ENCODE measurements around the gene CA11.
A peak's percentile ranks its signal among the peaks of the same experiment; 100 is the strongest.
"Not testable (repeated sequence)": the region's sequence is repeated elsewhere in the genome, so short reads cannot be mapped to it uniquely, and the experiment has no call there.

CA11 gene

DNA sequence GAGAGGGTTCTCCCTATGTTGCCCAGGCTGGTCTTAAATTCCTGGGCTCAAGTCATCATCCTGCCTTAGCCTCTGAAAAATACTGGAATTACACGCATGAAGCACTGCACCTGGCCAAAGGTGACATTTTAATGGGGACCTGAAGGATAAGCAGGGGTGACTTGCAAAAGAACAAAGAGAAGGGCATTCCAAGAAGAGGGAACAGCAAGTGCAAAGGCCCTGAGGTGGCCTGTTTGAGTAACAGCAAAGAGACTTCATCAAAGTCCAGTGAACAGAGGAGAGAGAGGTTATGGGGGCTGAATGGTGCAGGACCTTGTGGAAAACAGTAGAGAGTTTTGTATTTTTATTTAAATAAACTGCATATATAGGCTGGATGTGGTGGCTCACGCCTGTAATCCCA, 4.1 kb downstream of the CA11 start:
- no peak for DNase-seq

DNA sequence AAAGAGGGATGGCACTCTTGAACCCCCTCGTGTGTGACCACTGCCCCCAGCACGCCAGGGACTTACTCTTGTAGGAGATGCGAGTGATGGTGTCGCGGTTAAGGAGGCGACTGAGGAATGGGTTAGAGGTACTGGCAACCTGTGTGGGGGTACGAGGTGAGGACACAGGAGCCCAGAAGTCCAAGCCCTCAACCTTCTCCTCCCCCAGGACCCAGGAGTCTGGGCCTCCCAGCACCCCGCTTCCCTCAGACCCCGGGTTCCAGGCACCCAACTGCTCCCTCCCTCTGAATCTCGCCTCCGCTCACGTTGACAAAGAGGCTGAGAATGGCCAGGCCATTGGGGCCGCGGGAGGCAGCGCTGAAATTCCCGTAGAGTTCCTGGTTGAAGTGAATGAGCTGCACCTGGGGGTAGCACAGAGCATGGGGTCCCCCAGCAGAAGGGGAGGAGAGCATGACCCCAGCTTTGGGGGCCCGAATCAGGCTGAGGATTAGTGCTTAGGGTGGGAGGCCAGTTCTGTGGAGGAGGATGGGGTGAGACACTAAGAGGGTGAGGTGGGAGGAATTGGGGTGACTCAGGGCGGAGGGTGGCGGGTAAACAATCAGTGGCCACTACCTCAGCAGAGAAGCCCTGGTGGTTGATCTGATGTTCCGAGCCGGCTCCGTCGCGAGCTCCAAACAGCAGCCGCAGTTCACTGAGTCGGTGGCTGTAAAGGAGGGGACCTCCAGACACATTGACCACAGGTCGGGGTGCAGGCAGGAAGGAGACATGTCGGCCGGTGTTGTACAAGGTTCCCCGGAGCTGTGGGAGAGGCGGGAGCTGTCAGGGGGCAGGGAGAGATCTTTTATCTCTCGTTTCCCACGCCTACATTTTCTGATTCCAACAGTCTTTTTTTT, 6.3 kb downstream of the CA11 start:
- DNase-seq = no peak

DNA sequence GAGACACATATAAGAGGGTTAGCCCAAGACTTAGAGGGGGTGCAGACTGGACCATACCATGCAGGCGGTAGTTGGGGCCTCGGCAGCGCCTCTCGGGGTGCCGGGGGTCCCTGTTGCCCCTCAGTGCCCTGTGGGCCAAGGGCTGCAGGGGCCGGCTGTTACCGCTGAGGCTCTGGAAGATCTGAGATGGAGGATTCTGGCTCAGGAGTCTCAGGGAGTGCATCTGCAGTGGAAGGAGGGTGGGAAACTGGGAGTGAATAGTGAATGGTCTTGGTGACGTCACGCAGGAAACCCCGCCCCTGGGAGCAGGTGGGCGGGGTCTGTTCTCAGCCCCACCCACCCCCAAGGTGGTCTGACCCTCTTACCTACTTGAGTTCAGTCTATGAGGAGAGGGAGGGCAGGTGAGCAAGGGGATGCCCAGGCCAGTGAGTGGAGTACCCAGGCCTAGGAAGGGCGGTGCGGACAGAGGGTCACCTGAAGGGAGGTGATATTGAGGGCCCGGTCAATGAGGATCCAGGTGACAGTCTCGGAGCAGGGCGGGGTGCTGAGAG, 7.1 kb downstream of the CA11 start:
- DNase-seq = peak in 5 of 14 donors; percentile 23 to 56 (median 30)

DNA sequence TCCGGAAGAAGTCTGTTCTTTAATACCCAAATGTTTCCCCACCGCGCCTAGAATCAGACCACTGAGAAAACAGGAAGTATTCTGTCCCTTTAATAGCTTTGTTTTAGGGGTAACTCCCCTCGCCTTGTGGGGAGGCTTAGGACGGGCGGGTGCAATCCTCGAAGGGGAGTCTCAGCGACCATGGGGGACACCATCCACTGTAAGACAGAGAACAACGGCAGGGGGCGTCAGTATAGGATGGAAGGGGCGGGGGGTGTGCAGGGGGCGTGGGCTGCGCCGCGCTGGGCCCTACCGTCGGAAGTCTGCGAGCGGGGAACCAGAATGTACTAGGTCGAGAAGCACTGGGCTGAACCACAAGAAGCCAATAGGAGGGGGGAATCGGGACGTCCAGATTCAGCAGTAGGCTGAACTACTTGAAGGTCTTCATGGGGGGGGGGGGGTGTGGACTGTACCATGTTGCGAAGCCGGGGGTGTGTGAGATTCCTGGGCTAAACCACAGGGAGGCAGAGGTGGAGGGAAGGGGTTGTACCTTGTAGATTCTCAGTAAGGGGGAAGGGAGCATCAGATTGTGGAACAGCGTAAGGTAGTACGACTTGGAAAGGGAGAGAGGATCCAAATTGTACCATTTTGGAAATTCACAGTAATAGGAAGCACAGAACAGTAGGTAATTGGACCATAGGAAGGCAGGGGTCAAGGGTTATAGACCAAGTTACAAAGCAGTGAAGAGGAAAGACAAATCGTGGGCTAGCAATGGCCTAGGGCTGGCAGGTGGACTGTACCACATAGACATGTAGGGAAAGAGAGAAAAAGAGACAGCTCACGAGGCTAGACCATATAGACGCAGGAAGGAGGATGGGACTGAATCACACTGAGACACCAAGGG, 7.8 kb downstream of the CA11 start:
- peak in 12 of 14 donors; percentile 73 to 93 (median 89) for DNase-seq

DNA sequence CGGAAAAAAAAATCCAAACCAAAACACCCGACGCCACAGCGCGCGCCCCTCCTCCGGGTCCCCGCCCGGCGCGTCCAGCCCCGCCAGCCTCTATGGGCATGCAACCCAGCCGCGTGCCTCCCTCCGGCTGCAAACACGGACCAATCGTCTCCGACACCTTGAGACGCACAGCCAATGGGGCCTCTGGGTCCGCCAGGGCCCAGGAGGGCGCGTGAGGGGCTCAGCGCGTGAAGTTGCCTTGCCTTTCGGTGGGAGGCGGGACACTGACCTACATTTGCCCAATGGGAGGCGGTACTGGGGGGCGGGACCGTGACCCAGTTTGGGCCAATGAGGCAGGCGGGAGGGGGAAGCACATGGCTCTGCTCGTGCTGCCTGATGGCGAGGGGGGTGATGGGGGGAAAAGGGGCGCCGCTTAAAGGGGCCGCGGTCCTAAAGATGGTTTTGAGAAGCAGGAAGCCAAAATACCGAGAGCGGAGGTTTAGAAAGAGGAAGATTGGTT, 8.5 kb downstream of the CA11 start:
- peak; percentile 92 to 100 (median 98) for DNase-seq

DNA sequence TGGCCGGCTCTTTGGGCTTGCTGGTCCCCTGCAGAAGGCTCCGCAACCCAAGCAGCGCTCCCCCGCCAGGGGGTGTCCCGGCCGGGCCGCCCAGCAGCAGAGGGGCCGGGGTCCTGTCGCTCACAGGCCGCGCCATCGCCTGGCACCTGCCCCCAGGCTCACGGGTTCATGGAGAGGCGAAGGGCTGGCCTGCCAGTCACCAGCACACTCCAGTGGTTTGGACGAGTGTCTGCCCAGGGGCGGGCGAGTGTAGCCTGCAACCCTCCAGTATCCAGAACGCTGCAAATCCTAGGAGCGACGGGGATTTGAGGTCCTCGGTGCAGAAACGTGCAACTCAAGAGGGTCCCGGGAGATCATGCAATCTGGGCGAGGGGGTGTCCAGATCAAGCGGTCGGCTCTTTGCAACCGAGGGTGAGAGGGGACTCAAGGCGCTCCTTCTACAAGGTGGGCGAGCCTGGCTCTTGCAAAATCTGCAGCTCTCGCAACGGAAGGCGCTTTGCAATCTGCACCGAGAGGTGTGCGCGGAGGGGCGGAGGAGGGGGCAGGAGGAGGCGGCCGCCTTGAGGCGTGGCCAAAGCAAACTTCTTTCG, 9.0 kb downstream of the CA11 start, which contains the start of gene DBP:
Gene DBP (minus strand): TSS at position 521 of the 590 bp plus-strand sequence. CDS start 385 bp downstream, at position 136.
- peak in 6 of 14 donors; percentile 72 to 92 (median 78) for DNase-seq

DNA sequence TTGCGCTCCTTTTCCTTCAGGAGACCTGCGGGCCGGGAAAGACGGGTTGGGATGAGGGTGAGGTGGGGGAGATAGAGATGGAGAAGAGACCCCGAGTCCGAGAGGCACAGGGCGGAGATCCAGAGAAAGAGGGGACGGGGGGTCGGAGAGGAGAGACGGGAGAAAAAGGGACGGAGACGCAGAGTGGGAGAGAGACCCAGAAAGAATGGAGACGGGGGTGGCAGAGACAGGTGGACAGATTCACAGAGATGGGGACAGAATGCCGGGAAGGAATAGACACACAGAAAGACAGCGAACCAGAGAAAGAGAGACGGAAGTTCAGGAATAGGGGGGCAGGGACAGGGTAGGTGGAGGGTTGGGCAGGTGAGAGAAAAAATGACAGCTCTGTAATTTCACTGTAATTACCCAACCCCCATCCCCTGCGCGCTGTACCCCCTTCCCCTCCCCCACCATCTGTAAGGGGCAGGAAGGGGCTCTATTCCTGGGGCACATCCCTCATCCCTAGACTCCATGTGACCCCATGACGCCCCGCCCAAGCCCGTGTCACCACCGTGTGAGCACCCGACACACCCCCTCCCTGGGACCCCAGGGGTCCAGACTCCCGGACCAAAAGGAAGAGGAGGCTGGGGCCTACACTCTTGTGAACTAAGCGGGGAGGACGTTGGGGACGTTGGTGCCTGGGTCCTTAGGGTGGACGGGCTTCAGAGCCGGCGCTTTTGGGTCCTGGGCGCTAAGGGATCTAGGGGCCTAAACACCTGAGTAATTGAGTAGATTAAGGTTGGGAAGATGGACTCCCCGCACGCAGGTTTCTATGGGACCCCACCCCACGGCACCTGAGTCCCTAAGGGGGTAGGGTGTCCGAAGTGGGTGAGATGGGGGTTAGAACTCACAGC, 9.8 kb downstream of the CA11 start:
- peak in 9 of 14 donors; percentile 24 to 73 (median 49) for DNase-seq

DNA sequence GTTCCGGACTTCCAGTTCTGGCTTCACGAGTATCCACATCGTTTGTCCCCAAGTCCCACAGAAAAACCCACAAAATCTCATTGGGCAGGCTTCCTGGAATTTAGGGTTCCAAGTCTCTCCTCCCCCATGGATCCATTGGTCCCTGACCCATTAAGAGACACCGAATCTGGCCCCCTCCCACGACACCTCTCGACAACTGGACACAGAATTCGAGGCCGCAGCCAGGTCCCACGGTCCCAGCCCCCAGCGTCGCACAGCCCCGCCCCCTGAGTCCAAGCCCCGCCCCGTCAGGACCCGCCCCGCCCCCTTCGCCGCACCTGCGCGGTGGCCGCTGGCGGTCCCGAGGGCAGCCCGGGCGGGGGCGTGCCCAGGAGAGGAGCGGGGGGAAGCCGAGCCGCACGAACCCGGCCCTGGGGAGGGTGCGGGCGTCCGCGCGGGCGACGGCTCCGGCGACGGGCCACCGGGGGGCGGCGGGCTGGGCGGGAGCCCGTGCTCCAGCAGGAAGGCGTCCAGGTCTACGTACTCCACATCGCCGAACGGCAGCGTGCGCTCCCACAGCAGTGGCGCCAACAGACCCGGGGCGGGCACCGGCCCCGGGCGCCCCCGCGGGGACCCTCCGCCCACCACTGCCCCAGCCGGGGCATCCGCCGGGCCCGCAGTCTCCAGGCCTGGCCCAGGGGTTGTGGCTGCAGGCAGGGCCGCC, 10.6 kb downstream of the CA11 start:
- peak in 12 of 14 donors; percentile 25 to 81 (median 53) for DNase-seq

DNA sequence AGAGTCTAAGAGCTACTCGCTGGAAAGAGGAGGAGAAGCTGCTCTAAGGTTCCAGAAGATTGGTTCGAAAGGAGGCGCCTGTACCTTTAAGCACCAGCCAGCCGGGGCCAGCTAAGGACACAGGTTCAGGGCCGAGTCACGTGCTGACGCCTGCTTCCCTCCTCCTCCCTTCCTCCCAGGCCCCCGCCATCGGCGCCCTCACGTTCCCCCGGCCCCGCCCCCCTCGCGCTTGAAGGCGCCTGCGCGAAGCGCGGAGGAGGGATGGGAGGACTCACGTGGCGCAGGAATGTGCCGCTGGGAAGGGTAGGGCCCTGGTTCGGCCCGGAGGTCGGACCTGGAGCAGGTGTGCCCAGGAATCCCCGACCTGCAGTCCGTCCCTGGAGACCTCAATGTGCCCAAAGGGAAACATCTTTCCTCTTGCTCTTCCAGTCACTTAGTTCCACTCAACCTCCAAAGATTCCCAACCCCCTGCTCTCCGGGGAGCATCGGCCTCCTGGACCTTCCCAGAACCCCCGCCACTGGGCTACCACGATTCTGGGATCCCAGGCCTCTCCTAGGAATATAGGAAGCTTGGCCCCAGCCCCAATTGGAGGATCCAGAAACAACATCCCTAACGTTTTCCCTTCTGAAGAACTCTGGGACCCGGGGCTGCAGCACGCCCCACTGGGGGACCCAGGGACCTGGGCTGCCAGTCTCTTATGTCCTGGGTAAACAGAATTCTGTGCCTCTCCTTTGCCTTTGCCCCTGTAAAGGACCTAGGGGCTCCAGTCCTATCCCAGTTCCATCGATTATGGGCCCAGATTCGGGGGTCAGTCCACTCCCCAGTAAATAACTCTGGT, 11.3 kb downstream of the CA11 start:
- peak; percentile 58 to 97 (median 91) for DNase-seq

DNA sequence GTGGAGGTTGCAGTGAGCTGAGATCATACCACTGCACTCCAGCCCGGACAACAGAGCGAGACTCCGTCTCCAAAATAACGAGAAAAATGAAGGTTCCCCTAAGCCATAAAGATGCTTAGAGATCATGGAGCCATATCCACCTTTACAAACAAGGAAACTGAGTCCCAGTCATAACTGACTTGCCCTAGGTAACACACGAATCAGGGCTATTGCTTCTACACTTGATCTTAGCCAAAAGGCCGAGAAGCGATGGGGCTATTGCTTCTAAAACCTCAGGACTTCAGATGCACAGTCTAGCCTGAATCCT, 12.0 kb downstream of the CA11 start:
- no peak for DNase-seq

DNA sequence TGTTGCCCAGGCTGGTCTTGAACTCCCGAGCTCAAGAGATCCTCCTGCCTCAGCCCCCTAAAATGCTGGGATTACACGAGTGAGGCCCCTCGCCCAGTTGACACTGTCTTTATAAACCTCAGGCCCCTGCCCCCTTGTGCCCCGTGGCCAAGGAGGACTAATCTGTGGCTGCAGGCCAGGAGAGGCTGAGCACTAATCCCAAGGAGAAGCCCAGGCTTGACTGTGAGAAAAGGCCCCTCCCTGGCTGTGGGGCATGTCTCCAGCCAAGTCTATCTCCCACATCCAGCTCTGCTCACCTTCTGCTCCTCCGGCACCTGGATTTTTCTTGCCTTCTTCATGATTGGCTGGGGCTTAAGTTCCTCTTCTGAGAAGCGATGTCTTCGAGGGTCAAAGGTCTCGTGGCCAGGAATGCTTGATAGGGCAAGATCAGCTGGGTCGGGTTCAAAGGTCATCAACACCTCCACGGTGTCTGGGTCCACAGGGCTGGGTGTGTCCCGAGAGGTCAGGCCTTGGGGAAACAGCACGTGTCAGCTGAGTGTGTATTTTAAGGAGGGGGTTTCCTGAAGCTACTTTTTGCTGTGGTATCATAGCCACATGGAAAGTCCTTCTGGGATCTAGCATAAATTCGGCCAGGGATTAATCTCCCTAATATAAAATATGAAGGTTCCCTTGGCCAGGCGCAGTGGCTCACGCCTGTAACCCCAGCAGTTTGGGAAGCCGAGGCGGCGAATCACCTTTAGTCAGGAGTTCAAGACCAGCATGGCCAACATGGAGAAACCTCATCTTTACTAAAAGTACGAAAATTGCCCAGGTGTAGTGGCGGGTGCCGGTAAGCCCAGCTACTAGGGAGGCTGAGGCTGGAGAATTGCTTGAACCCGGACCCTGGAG, 12.6 kb downstream of the CA11 start:
- DNase-seq = no peak

DNA sequence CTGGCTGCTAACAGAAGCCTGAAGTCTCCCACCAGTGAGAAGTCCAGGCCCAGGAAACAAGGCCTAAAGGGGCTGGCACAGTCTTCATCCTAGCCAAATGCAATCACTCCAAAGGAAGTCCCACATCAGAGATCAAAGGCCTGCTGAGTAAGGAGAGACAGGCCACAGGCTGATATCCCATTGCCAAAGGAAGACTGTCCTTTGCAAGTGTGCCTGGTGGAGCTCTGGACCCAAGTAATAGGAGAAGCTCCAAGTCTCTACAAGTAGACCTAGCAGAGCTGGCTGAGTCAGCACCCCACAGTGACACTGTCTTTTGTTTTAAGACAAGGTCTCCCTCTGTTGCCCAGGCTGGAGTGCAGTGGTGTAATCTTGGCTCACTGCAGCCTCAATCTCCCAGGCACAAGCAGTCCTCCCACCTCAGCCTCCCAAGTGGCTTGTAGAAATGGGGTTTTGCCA, 13.3 kb downstream of the CA11 start:
- DNase-seq = no peak

DNA sequence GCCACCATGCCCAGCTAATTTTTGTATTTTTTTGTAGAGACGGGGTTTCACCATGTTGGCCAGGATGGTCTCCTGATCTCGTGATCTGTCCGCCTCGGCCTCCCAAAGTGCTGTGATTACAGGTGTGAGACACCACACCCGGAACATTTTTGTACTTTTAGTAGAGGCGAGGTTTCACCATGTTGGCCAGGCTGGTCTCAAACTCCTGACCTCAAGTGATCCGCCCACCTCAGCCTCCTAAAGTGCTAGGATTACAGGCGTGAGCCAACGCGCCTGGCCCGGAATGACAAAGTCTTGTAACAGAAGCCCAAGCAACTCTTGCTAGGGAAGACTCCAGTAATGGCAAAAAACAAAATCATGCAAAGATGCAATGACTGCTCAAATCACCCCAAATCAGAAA, 13.7 kb downstream of the CA11 start:
- DNase-seq = not testable (repeated sequence)

DNA sequence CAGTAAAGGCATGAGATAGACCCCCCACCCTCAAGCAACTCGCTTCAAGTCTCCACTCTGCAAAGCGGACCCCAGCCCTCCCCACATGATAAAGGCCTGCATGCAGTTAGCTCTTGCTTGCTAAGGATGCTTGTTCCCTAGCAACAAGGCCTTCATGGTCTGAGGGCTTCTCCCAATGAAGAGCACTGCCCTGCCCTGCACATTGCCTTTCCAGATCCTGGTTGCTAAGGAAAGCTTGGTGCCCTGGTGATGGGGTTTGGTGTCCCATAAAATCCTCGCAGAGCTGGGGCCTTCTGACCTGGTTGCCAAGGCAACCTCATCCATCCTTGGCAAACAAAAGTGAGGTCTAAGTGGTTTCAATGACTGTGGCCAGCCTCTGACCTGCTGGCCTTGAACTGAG, 14.8 kb downstream of the CA11 start:
- peak in 1 of 14 donors; percentile 7 for DNase-seq

DNA sequence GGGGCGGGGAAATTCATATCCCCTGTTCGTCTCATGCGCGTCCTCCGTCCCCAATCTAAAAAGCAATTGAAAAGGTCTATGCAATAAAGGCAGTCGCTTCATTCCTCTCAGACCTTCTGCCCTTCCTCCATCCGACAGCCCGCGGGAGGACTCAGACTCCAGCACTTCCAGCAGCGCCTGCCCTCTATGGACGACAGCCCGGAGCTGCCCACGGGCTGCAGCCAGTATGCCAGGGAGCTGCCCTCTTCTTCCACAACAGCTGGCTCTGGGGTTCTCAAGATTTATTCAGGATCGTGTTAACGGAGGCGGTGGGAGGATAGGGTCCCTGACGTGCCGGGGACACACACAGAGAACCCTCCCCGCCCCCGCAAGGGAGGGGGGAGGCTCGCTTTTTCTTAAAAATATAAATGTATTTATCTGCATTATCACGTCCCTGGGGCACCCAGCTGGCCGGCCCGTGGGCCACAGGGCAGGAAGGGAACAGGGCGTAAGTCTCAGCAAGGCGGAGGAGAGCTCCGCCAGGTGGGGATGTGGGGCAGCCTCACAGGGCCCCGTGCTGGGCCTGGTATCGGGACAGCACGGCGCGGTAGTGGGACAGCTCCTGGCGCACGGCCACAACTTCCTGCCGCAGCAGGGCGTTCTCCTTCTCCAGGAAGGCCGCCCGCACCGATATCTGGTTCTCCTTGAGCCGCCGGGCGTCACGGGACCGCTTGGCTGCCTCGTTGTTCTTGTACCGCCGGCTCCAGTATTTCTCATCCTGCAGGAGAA, 15.5 kb downstream of the CA11 start:
- DNase-seq = peak in 5 of 14 donors; percentile 34 to 58 (median 39)

DNA sequence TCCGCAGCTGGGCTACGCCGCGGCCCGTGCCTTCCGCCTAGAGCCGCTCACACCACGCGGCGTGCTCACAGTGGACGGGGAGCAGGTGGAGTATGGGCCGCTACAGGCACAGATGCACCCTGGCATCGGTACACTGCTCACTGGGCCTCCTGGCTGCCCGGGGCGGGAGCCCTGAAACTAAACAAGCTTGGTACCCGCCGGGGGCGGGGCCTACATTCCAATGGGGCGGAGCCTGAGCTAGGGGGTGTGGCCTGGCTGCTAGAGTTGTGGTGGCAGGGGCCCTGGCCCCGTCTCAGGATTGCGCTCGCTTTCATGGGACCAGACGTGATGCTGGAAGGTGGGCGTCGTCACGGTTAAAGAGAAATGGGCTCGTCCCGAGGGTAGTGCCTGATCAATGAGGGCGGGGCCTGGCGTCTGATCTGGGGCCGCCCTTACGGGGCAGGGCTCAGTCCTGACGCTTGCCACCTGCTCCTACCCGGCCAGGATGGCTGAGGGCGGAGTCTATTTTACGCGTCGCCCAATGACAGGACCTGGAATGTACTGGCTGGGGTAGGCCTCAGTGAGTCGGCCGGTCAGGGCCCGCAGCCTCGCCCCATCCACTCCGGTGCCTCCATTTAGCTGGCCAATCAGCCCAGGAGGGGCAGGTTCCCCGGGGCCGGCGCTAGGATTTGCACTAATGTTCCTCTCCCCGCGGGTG, 16.2 kb downstream of the CA11 start:
- peak in 4 of 14 donors; percentile 40 to 69 (median 54) for DNase-seq

DNA sequence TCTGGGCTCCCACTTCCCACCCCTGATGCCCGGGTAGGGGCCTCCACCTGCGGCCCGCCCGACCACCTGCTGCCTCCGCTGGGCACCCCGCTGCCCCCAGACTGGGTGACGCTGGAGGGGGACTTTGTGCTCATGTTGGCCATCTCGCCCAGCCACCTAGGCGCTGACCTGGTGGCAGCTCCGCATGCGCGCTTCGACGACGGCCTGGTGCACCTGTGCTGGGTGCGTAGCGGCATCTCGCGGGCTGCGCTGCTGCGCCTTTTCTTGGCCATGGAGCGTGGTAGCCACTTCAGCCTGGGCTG, 16.7 kb downstream of the CA11 start:
- no peak for DNase-seq

All from C1 segment of cervical spinal cord (tissue), 14 donors.